Transverse colon (tissue), 4 donors: ENCODE results near the gene PPP2R5B. TPM values are rescaled to one million over a fixed set of nuclear protein-coding genes. Genes with fewer than 3 reads are reported as not detected.

Experiments used
- DNase-seq: peaks from one replicate; pipeline ENCODE4 v3.0.0-alpha.2; 2019
- H3K27ac ChIP-seq, 4 donors: fragments of 200-600 bp; sonication (generic); 2 replicates each; pipeline ENCODE4 v1.5.1; 2016 to 2018; ENCODE audit warnings: inconsistent platforms in 4 of 4
- H3K27me3 ChIP-seq: fragments of 200-600 bp; sonication (generic); 2 replicates; pipeline ENCODE4 v1.5.1; 2017; ENCODE audit warnings: inconsistent platforms
- H3K36me3 ChIP-seq, 4 donors: fragments of 200-600 bp; sonication (generic); 2 replicates each; pipeline ENCODE4 v1.5.1; 2017 to 2019; ENCODE audit warnings: inconsistent platforms in 4 of 4
- H3K4me1 ChIP-seq, 4 donors: fragments of 200-600 bp; sonication (generic); 2 replicates each; pipeline ENCODE4 v1.5.1; 2017 to 2020; ENCODE audit warnings: inconsistent platforms in 4 of 4
- H3K4me3 ChIP-seq, 4 donors: fragments of 200-600 bp; sonication (generic); 1 replicate in 1 of 4; 2 replicates in 3 of 4; pipeline versions ENCODE4 v1.5.1 to v1.6.1; 2017 to 2019; ENCODE audit warnings: inconsistent platforms in 4 of 4
- H3K9me3 ChIP-seq, 2 donors: fragments of 200-600 bp; sonication (generic); 2 replicates each; pipeline ENCODE4 v1.5.1; 2017 to 2019; ENCODE audit warnings: inconsistent platforms in 2 of 2
- CTCF ChIP-seq, 5 experiments: fragments of 200-600 bp in 3 of 5; fragments of 450-650 bp in 2 of 5; sonication (generic) in 3 of 5; IDR thresholded peaks; 1 replicate in 2 of 5; 2 replicates in 3 of 5; pipeline ENCODE4 v1.5.1; 2016 to 2017; ENCODE audit warnings: antibody characterized with exemption in 5 of 5, inconsistent platforms in 3 of 5, mild to moderate bottlenecking in 2 of 5, moderate library complexity in 1 of 5
- EP300 ChIP-seq: sonication (generic); formaldehyde crosslinking; IDR thresholded peaks from one replicate; pipeline ENCODE4 v1.6.1; 2017; ENCODE audit warnings: antibody characterized with exemption, low read depth
- POLR2A ChIP-seq: fragments of 450-650 bp; IDR thresholded peaks from one replicate; pipeline ENCODE4 v1.6.1; 2016; ENCODE audit warnings: antibody characterized with exemption, mild to moderate bottlenecking, moderate library complexity
- POLR2AphosphoS5 ChIP-seq, 3 donors: sonication (generic); formaldehyde crosslinking; IDR thresholded peaks; one replicate each; pipeline ENCODE4 v1.6.1; 2016; ENCODE audit warnings: antibody characterized with exemption in 3 of 3
- WGBS, 2 donors: methylation state at CpG; one replicate each; pipeline ENCODE4 v1.1.5; 2018; ENCODE audit warnings: low coverage in 1 of 2; 5-methylcytosine and 5-hydroxymethylcytosine counted together
- in situ Hi-C, 4 donors: fragments of 200-750 bp; cut with MboI; loops; one replicate each; pipeline versions ENCODE4 v1.15.0 to v1.15.1; 2017; ENCODE audit warnings: low sequenced_read_pairs in 3 of 4, low pct_ligation_motif_present in 1 of 4, low pct_unique_long_range_greater_than_20kb in 1 of 4
- intact Hi-C: fragments of 100-400 bp; cut with DNase I; formaldehyde crosslinking; loops from one replicate; pipeline ENCODE4 v1.15.1; 2023; ENCODE audit warnings: low total_unique reads
- total RNA-seq, 4 donors: library from RNA; depleted of rRNA; stranded (reverse); fragments of >200 nt; gene quantifications; one replicate each; pipeline ENCODE4 v1.1.0, GENCODE V29; 2016

PPP2R5B gene
- total RNA-seq, 4 donors from 2014 or later: 16.7 to 38.1 (median 26.8) TPM

DNA sequence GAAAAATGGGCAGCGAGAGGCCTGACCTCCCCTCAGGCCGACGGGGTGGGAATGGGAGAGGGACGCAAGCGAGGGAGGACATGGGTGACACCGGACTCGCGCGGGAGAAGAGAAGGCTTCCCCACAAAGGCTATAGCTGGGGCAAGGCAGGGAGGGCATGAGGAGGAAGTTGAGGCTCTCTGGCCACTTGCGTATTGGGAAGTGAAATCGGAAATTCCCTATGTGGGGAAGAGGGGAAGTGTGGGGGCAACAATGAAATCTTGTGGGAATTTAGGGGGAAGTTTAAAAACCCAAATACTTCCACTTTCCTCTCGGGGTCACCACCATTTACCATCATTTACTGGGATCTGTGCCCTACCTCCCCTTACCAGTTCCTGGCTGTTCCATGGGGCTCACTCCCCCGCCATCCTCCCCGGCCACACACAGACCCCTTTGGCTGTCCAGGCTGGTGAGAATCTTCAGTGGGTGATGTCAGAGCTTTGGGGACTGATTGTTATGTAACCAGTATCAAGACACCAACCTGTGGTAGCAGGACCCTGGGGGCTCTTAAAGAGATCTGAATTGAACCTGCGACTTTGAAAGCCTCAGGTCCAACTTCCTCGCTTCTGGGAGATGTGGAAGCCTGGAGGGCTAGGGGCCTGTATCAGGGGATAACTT, 45.1 kb upstream of the PPP2R5B start:
- peak; percentile 33 for DNase-seq
- TF ChIP-seq CTCF (IDR thresholded peaks at IDR 0.05): no peak
- no peak for TF ChIP-seq EP300
- TF ChIP-seq POLR2AphosphoS5 (IDR thresholded peaks at IDR 0.05): no peak
- TF ChIP-seq POLR2A: no peak
- peaks cover 18 to 51% (median 37%) of the 10 kb centered on the region in 4 donors for H3K4me1 ChIP-seq

GRCh38 chr11:64880240-64881001, 44.1 kb upstream of the PPP2R5B start:
- DNase-seq: no peak
- WGBS, 2 donors: 52 to 56% methylated on average over 4 to 14 of the region's 14 CpGs
- no peaks in the 10 kb centered on the region for H3K36me3 ChIP-seq
- intact Hi-C loops: no loop called here
- TF ChIP-seq POLR2A: no peak
- TF ChIP-seq POLR2AphosphoS5 (IDR thresholded peaks at IDR 0.05): no peak
- TF ChIP-seq EP300: no peak
- TF ChIP-seq CTCF (IDR thresholded peaks at IDR 0.05): no peak
- peak overlapping the region; percentile 88 to 98 (median 92) for H3K27ac ChIP-seq
- H3K4me1 ChIP-seq: peaks cover 18 to 42% (median 30%) of the 10 kb centered on the region in 4 donors
- in situ Hi-C loops: loop anchor here in 1 of 4 donors (5.0 kb wide), 1 partner anchor 33 kb away; no protein-coding TSS in a partner anchor
- H3K27me3 ChIP-seq: no peaks in the 10 kb centered on the region
- H3K4me3 ChIP-seq: peak overlapping the region in 1 of 4 donors; percentile 6
- no peaks in the 10 kb centered on the region for H3K9me3 ChIP-seq

More for the DNA sequence above, 45.1 kb upstream of the PPP2R5B start:
- no peaks in the 10 kb centered on the region for H3K36me3 ChIP-seq
- in situ Hi-C loops: no loop called here
- WGBS, 2 donors: 6 to 15% methylated on average over 3 to 16 of the region's 16 CpGs
- peak overlapping the region; percentile 88 to 98 (median 92) for H3K27ac ChIP-seq
- peak overlapping the region; percentile 49 to 81 (median 69) for H3K4me3 ChIP-seq
- no peaks in the 10 kb centered on the region for H3K9me3 ChIP-seq
- H3K27me3 ChIP-seq: no peaks in the 10 kb centered on the region
- intact Hi-C loops: no loop called here

GRCh38 chr11:64881476-64881875, 43.0 kb upstream of the PPP2R5B start:
- 76 to 93% methylated on average over 4 to 8 of the region's 8 CpGs for WGBS, 2 donors
- Histone ChIP-seq H3K36me3 (no peaks in the 10 kb centered on the region), H3K4me3 (no peak overlapping the region), H3K27me3 (no peaks in the 10 kb centered on the region), H3K9me3 (no peaks in the 10 kb centered on the region), H3K27ac (peak overlapping the region in 2 of 4 donors; percentile 88 to 98), H3K4me1 (peaks cover 7 to 41% (median 19%) of the 10 kb centered on the region in 4 donors)
- intact Hi-C loops (no loop called here), in situ Hi-C loops (loop anchor here in 1 of 4 donors (5.0 kb wide), 1 partner anchor 34 kb away; no protein-coding TSS in a partner anchor)
- no peak for DNase-seq
- TF ChIP-seq EP300 (no peak), POLR2AphosphoS5 (IDR thresholded peaks at IDR 0.05) (peak in 1 of 3 donors; percentile 5)

- peaks cover 6 to 38% (median 12%) of the 10 kb centered on the region in 4 donors for H3K4me1 ChIP-seq
- H3K9me3 ChIP-seq: no peaks in the 10 kb centered on the region
- H3K27me3 ChIP-seq: no peaks in the 10 kb centered on the region
- DNase-seq: no peak
- H3K36me3 ChIP-seq: no peaks in the 10 kb centered on the region
- no peak overlapping the region for H3K4me3 ChIP-seq
- in situ Hi-C loops (loop anchor here in 1 of 4 donors (5.0 kb wide), 1 partner anchor 35 kb away; no protein-coding TSS in a partner anchor), intact Hi-C loops (no loop called here)
- 83 to 90% methylated on average over 4 to 5 of the region's 5 CpGs for WGBS, 2 donors
- TF ChIP-seq POLR2A (no peak), POLR2AphosphoS5 (IDR thresholded peaks at IDR 0.05) (no peak), CTCF (IDR thresholded peaks at IDR 0.05) (no peak), EP300 (no peak)
- H3K27ac ChIP-seq: peak overlapping the region in 1 of 4 donors; percentile 98
Measured at GRCh38 chr11:64882243-64882642, 42.2 kb upstream of the PPP2R5B start.
